LNCaP clone FGC (cell line): Measurements from ENCODE around the gene FAM236A.
"Not testable (repeated sequence)": the region's sequence is repeated elsewhere in the genome, so short reads cannot be mapped to it uniquely, and the experiment has no call there.

Experiments
- DNase-seq: peaks from one replicate; pipeline ENCODE4 v3.0.0-alpha.2; 2011; ENCODE audit warnings: low read depth
- H3K4me3 ChIP-seq: 2 replicates; pipeline ENCODE4 v1.5.1; 2011; ENCODE audit warnings: mild to moderate bottlenecking, low read depth, low read length, control low read depth

FAM236A gene

DNA sequence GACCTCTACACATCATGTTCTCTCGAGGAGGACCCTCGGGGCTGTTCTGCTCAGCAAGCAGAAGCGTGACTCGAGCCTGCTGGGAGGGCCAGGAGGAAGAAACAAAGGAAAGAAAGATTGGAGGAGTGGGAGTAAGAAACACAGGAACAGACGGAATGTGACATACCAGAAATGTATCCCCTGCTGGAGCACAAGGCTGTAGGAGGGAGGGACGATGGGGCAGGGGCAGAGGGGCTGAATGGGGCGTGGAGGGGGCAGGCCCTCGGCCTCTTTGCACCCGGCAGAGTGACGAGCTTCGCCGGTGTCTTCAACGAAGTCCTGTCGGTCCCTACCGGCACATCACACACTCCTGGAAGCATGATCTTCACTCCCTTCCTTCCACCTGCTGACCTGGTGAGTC lies at the start of gene FAM236A:
FAM236A (plus strand) TSS at position 301 of the 400 bp plus-strand sequence; CDS start at position 358, 57 bp downstream.
- DNase-seq, H3K4me3 ChIP-seq: not testable (repeated sequence)

DNA sequence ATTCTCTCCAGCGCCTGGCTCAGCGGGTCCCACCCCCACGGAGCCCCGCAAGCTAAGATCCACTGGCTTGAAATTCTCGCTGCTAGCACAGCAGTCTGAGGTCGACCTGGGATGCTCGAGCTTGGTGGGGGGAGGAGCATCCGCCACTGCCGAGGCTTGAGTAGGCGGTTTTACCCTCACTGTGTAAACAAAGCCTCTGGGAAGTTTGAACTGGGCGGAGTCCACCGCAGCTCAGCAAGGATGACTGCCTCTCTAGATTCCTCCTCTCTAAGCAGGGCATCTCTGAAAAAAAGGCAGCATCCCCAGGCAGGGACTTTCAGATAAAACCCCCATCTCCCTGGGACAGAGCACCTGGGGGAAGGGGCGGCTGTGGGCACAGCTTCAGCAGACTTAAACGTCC lies 48.3 kb upstream of the FAM236A start:
- DNase-seq, H3K4me3 ChIP-seq: not testable (repeated sequence)

DNA sequence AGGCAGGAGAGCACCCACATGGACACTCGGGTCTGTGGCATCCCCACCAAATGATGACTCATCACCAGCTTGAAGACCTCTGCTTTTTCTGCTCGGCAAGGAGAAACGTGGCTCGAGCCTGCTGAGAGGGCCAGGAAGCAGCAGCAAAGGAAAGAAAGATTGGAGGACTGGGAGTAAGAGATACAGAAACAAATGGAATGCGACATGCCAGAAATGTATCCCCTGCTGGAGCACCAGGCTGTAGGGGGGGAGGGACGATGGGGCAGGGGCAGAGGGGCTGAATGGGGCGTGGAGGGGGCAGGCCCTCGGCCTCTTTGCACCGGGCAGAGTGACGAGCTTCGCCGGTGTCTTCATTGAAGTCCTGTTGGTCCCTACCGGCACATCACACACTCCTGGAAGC lies 25.7 kb upstream of the FAM236A start, which contains the start of gene FAM236C:
FAM236C (plus strand) TSS at position 301 of the 400 bp plus-strand sequence. CDS start 100 bp downstream, outside the sequence.
- H3K4me3 ChIP-seq, DNase-seq: not testable (repeated sequence)

- not testable (repeated sequence) for DNase-seq, H3K4me3 ChIP-seq
These were observed 21.9 kb upstream of the FAM236A start for GRCh38 chrX:72916096-72916495.

DNA sequence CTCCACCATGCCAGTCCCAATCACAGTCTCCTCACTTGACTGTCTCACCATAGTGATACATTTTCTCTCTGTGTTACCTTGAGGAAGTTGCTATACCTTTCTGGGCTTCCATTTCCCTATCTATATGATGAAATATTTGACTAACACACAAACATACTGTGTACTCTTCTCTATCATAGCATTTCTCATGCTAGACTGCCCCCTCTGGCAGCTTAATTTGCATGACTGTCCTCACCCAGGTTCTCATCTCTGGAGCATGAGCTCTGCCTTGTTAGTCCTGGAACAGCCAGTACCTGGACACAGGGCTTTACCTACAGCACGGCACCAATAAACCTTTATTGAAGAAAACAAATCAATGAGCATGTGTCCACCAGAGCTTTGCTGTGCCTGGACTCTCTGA lies 5.7 kb upstream of the FAM236A start:
- not testable (repeated sequence) for DNase-seq, H3K4me3 ChIP-seq

GRCh38 chrX:72936455-72936854 lies 1.6 kb upstream of the FAM236A start:
- not testable (repeated sequence) for H3K4me3 ChIP-seq, DNase-seq

GRCh38 chrX:72936882-72937455 lies 1.0 kb upstream of the FAM236A start:
- H3K4me3 ChIP-seq, DNase-seq: not testable (repeated sequence)

- H3K4me3 ChIP-seq, DNase-seq: not testable (repeated sequence)
These were observed 4.3 kb downstream of the FAM236A start for GRCh38 chrX:72942272-72942671.

DNA sequence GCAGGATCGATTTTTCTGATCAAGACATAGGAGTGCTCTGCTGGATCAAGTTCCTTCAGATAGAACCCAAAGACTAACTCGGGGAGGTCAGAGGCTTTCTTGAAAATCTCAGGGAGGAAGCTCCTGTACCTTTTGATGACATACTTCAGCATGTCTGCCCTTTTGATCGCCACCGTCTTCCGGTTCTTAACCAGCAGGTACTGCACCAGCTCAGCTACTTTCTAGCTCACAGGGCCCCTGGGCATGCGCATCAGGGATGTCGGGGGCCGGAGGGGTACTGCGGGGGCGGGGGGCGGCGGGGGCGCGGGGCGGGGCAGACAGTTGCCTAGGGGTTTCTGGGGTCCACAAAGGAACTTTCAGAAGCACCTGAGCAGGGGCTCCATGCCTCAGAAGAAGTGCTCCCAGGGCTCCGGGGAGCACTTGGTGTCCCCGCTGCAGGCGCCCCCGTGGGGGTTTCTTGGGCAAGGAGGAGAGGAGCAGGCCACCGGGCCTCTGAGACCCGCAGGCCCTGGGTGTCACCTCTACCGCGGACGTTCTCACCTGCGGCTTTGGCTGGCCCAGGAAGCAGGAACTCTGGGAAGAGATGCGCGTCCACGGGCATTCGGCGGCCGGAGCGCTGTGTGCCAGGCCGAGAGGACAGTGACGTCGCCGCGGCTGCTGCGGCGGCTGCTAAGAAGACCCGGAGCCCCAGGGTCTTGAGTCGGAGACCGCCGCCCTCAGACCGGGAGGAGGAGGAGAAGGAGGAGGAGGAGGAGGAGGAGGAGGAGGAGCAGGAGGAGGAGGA lies 5.2 kb downstream of the FAM236A start:
- not testable (repeated sequence) for DNase-seq

DNA sequence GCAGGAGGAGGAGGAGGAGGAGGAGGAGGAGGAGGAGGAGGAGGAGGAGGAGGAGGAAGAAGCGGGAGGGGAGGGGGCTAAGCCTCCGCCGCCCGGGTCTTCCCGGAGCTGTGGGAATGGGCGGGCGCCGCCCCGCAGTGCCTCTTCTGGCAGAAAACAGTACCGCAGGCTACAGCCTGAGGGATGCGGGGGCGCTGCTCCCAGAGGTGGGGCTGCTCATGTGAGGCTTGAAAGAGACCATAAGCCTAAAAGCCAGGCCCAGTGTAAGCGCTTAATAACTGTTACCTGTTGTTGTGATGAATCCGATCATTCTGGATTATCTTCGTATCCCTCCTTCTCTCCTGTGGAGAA lies 5.8 kb downstream of the FAM236A start, which contains the start of gene DMRTC1:
DMRTC1 (minus strand) TSS at position 19 of the 351 bp plus-strand sequence. CDS start 68,143 bp downstream, outside the sequence.
- not testable (repeated sequence) for H3K4me3 ChIP-seq, DNase-seq

More for the DNA sequence above, 5.2 kb downstream of the FAM236A start:
- H3K4me3 ChIP-seq: not testable (repeated sequence)

- DNase-seq, H3K4me3 ChIP-seq: not testable (repeated sequence)
These were observed 22.0 kb downstream of the FAM236A start for GRCh38 chrX:72959971-72960370.

DNA sequence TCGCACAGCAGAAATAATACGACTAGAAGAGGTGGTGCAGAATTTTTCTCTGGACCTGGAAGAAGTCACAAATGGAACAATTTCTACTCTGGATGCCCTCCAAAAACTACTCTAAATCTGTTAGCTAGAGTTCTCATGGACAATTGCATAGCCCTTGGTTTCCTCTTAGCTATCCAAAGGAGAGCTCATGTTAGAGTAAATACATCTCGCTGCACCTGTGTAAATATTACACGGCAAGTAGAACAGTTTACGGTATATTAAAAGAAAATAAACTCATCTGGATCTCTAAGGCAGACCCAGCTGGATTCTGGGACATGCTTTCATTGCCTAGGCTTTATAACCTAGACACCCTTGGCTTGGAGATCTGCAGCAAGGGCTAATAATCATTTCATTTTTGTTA lies 33.9 kb downstream of the FAM236A start:
- H3K4me3 ChIP-seq, DNase-seq: not testable (repeated sequence)

- not testable (repeated sequence) for DNase-seq, H3K4me3 ChIP-seq
These were observed 36.9 kb downstream of the FAM236A start for GRCh38 chrX:72974885-72975284.

DNA sequence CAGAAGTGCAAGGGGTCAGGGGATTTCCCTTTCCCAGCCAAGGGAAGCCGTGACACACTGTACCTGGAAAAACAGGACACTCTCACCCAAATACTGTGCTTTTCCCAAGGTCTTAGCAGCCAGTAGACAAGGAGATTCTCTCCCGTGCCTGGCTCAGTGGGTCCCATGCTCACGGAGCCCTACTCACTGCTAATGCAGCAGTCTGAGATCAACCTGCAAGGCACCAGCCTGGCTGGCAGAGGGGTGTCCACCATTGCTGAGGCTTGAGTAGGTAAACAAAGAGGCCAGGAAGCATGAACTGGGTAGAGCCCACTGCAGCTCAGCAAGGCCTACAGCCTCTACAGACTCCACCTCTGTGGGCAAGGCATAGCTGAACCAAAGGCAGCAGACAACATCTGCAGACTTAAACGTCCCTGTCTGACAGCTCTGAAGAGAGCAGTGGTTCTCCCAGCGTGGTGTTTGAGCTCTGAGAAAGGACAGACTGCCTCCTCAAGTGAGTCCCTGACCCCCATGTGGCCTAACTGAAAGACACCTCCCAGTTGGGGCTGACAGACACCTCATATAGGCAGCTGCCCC lies 43.0 kb downstream of the FAM236A start:
- DNase-seq, H3K4me3 ChIP-seq: not testable (repeated sequence)
